Measurements from ENCODE around the gene PRKG1. TPM values are rescaled to one million over a fixed set of nuclear protein-coding genes. Genes with fewer than 3 reads are reported as not detected.

The PRKG1 gene
- total RNA-seq, 4 donors from 2014 or later = 24.5 to 46.1 (median 37.1) TPM

DNA sequence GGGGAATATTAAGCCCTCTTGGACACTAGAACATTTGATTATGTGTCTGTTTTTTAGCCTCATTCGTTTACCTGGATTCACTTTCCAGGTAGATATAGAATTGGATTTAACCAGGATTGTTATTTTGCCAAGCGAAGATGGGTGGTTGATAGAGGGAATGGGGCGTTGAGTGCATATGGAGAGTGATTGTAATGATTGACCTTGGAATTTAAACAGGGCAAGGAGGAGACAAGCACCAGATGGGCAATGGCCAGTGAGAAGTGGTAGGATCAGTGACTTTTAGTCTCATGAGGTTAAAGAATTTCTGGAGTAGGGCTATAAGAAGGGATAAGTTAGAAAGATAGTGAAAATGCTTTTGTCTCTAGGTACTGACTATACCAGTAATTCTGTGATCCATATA is 836.3 kb downstream of the PRKG1 start:
- no peak overlapping the region for H3K27ac ChIP-seq (replicated peaks in 1 of 4)
- no peaks in the 10 kb centered on the region for H3K27me3 ChIP-seq
- intact Hi-C loops (cut with DNase I) = no loop called here
- WGBS = 77% methylated on average over 3 of the region's 3 CpGs
- H3K9me3 ChIP-seq = no peaks in the 10 kb centered on the region
- no peaks in the 10 kb centered on the region for H3K4me1 ChIP-seq
- H3K36me3 ChIP-seq = no peaks in the 10 kb centered on the region
- no peak for DNase-seq (ENCODE audit: extremely low spot score)
- no peak overlapping the region for H3K4me3 ChIP-seq
- TF ChIP-seq POLR2A (IDR thresholded peaks at IDR 0.05; ENCODE audit: low read depth) = no peak
- no peak for TF ChIP-seq EP300 (IDR thresholded peaks at IDR 0.05)
- TF ChIP-seq, protein P1, sequence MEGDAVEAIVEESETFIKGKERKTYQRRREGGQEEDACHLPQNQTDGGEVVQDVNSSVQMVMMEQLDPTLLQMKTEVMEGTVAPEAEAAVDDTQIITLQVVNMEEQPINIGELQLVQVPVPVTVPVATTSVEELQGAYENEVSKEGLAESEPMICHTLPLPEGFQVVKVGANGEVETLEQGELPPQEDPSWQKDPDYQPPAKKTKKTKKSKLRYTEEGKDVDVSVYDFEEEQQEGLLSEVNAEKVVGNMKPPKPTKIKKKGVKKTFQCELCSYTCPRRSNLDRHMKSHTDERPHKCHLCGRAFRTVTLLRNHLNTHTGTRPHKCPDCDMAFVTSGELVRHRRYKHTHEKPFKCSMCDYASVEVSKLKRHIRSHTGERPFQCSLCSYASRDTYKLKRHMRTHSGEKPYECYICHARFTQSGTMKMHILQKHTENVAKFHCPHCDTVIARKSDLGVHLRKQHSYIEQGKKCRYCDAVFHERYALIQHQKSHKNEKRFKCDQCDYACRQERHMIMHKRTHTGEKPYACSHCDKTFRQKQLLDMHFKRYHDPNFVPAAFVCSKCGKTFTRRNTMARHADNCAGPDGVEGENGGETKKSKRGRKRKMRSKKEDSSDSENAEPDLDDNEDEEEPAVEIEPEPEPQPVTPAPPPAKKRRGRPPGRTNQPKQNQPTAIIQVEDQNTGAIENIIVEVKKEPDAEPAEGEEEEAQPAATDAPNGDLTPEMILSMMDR (IDR thresholded peaks at IDR 0.05) = no peak
- no peak for TF ChIP-seq POLR2AphosphoS5 (IDR thresholded peaks at IDR 0.05)

DNA sequence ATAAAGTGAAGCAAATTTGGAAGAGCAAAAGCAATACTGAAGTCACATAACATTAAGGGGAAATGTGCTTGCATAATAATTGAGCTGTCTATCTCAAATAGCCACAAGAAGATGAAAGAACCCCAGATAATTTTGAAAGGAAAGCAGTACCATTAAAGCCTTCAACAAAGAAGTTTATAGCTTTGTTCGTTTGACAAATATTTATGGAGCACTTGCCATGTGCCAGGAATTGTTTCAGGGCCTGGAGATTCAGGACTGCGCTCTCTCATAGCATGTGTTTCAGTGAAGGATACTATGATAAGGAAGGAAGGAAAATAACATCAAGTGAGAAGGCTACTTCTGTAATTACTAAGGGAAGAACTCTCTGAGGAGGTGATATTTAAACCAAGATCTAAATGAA is 837.4 kb downstream of the PRKG1 start:
- Histone ChIP-seq H3K4me3 (no peak overlapping the region), H3K27me3 (no peaks in the 10 kb centered on the region), H3K27ac (replicated peaks in 1 of 4) (no peak overlapping the region), H3K9me3 (no peaks in the 10 kb centered on the region), H3K4me1 (no peaks in the 10 kb centered on the region), H3K36me3 (no peaks in the 10 kb centered on the region)
- intact Hi-C loops (cut with DNase I) = no loop called here
- TF ChIP-seq POLR2AphosphoS5 (IDR thresholded peaks at IDR 0.05) (no peak), POLR2A (IDR thresholded peaks at IDR 0.05; ENCODE audit: low read depth) (no peak), EP300 (IDR thresholded peaks at IDR 0.05) (no peak)
- TF ChIP-seq, protein P1 (IDR thresholded peaks at IDR 0.05) = no peak
- no peak for DNase-seq (ENCODE audit: extremely low spot score)
- WGBS = 55% methylated on average over 2 of the region's 2 CpGs

DNA sequence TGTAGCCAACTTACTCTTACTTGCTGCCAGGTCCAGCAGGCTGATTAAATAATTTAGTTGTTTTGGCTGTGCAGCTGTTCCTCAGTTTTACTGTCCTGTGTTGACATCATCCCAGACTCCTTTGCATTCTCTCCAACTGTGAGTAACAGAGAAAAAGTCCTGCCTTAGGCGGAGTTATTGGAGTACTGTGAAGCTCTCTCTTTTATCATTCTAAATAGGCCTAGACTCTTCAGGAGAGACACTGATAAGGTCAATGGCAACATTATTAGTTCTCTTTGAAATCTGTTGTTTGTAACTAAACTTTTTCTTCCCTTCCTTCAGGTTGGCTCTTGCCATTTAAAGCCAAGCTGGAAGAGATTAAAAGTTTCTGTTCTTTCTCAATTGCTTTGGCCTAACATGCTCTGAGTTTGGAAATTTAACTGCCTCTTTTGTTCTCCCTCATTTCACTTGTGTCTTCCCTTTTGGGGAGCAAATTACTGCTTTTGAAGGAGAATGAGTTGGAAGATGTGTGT is 840.8 kb downstream of the PRKG1 start:
- WGBS = 93% methylated on average over 1 of the region's 1 CpG
- DNase-seq (ENCODE audit: extremely low spot score) = no peak
- no peak overlapping the region for H3K27ac ChIP-seq (replicated peaks in 1 of 4)
- H3K27me3 ChIP-seq = no peaks in the 10 kb centered on the region
- H3K9me3 ChIP-seq = no peaks in the 10 kb centered on the region
- H3K4me3 ChIP-seq = no peak overlapping the region
- intact Hi-C loops (cut with DNase I) = no loop called here
- TF ChIP-seq POLR2AphosphoS5 (IDR thresholded peaks at IDR 0.05) (no peak), POLR2A (IDR thresholded peaks at IDR 0.05; ENCODE audit: low read depth) (no peak), EP300 (IDR thresholded peaks at IDR 0.05) (no peak)
- TF ChIP-seq, protein P1 (IDR thresholded peaks at IDR 0.05) = no peak
- H3K36me3 ChIP-seq = no peaks in the 10 kb centered on the region
- H3K4me1 ChIP-seq = no peaks in the 10 kb centered on the region

DNA sequence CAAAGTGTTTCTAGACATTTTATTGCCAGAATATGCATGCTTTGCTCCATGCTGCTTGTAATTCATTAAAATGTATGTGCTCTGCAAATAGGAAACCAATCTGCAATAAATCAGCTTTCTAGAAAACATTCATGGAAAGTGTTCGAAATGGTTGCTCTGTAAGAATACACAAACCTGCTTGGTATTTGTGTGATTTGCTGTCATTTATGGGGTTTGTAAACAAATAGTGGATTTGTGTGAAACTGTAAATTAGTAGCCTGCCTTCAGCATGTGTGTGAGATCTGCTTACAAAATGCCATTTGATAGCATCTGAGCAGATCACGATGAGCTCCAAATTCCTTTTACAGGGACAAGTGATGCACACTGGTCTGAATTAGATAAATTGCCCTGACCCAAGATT is 844.2 kb downstream of the PRKG1 start:
- intact Hi-C loops (cut with DNase I) = no loop called here
- Histone ChIP-seq H3K36me3 (no peaks in the 10 kb centered on the region), H3K27ac (replicated peaks in 1 of 4) (no peak overlapping the region), H3K27me3 (no peaks in the 10 kb centered on the region), H3K4me1 (no peaks in the 10 kb centered on the region), H3K9me3 (no peaks in the 10 kb centered on the region), H3K4me3 (no peak overlapping the region)
- TF ChIP-seq POLR2A (IDR thresholded peaks at IDR 0.05; ENCODE audit: low read depth) (no peak), POLR2AphosphoS5 (IDR thresholded peaks at IDR 0.05) (no peak), EP300 (IDR thresholded peaks at IDR 0.05) (no peak)
- TF ChIP-seq, protein P1 (IDR thresholded peaks at IDR 0.05) = no peak
- whole genome bisulfite sequencing = 43% methylated on average over 2 of the region's 2 CpGs
- no peak for DNase-seq (ENCODE audit: extremely low spot score)

DNA sequence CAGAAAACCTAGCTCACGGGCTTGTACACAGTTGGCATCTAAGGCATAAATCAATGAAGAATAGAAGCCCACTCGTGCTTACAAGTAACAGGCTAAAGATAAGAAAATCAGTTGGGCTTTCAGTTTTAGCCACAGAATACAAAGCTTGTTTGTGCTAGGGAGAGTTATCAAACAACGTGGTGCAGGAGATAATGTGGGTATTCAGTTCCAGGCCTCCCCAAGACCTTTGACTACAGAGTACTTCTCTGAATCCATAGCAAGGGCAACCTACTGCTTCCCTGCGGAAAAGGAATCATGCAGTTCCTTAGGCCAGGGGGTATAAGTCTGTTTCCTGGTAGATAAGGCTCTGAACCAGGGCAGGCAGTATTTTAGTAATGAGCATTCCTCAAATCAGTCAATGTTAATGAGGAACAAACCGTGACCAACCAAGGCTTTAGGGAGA is 844.6 kb downstream of the PRKG1 start:
- intact Hi-C loops (cut with DNase I) = no loop called here
- H3K9me3 ChIP-seq = no peaks in the 10 kb centered on the region
- no peak for DNase-seq (ENCODE audit: extremely low spot score)
- H3K4me3 ChIP-seq = no peak overlapping the region
- 59% methylated on average over 5 of the region's 5 CpGs for WGBS
- TF ChIP-seq POLR2A (IDR thresholded peaks at IDR 0.05; ENCODE audit: low read depth) (no peak), EP300 (IDR thresholded peaks at IDR 0.05) (no peak), POLR2AphosphoS5 (IDR thresholded peaks at IDR 0.05) (no peak)
- TF ChIP-seq, protein P1 (IDR thresholded peaks at IDR 0.05) = no peak
- H3K36me3 ChIP-seq = no peaks in the 10 kb centered on the region
- H3K27me3 ChIP-seq = no peaks in the 10 kb centered on the region
- no peaks in the 10 kb centered on the region for H3K4me1 ChIP-seq
- H3K27ac ChIP-seq (replicated peaks in 1 of 4) = no peak overlapping the region

Measured in esophagus muscularis mucosa (tissue), 4 donors.